Erythroblast (primary cell): ENCODE measurements around the gene NEURL1B.

Experiments used
- GATA1 ChIP-seq: IDR thresholded peaks from 2 replicates; pipeline ENCODE4 v1.6.1; 2011; ENCODE audit warnings: low read depth, mild to moderate bottlenecking, control low read depth, low read length, moderate library complexity
- POLR2A ChIP-seq: IDR thresholded peaks from 2 replicates; pipeline ENCODE4 v1.6.1; 2011; ENCODE audit warnings: mild to moderate bottlenecking, low read length

GRCh38 chr5:172594431-172594830 lies 46.6 kb upstream of the NEURL1B start:
- TF ChIP-seq POLR2A (no peak), GATA1 (no peak)
